ENCODE measurements around the gene EIF2S1.
"Not testable (repeated sequence)": the region's sequence is repeated elsewhere in the genome, so short reads cannot be mapped to it uniquely, and the experiment has no call there.

The EIF2S1 gene

DNA sequence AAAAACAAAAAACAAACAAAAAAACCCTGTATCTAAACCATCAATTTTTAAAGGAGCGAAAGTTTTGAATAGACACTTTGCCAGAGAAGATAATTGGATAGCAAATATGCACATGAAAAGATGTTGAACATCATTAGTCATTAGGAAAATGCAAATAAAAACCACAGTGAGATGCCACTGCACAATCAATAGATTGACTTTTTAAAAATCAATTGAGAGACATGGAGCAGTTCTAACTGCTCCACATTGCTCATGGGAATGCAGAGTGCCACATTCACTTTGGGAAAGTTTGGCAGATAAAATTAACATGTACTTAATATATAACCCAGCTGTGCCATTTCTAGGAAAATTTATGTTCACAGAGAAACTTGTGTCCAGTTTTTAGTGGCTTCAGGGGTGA is 12.7 kb downstream of the EIF2S1 start:
- no peak for DNase-seq

DNA sequence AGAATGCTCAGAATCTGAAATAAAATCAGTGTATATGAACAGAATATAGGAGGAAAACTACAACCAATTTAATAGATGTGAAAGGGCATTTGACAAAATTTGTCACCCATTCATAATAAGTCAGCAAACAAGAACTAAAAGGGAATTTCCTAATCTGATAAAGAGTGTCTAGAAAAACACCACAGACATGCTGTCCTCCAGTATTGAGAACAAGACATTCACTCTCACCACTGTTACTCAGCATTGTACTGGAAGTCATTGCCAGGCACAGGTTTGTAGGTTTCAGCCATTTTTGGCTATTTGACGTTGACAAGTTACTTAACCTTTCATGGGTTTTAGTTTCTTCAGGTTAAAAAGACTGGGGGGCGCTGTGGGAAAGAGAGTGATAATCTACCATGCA is 13.2 kb downstream of the EIF2S1 start:
- peak in 1 of 5 donors; percentile 10 for DNase-seq

GRCh38 chr14:67377916-67378315 is 17.8 kb downstream of the EIF2S1 start:
- DNase-seq, result no peak

- DNase-seq, result no peak
Measured at GRCh38 chr14:67385120-67385519, 25.0 kb downstream of the EIF2S1 start.

DNA sequence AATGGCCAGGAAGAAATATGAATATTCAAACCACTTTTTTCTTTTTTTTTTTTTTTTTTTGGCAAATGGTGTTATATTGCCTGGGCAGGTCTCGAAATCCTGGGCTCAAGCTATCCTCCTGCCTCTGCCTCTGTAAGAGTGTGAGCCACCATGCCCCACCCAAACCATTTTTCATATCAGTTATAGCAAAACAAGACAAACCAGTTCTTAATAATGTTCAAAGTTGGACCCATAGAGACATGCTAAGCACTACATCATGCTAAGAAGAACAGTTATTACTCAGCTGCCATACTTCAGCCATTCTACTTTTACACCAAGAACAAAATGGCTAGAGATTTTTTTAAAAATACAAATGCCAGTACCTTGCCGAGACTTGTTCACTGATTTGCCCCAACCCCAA is 25.5 kb downstream of the EIF2S1 start:
- no peak for DNase-seq

GRCh38 chr14:67387195-67387594 is 27.1 kb downstream of the EIF2S1 start:
- no peak for DNase-seq

GRCh38 chr14:67389275-67389674 is 29.1 kb downstream of the EIF2S1 start:
- no peak for DNase-seq

DNA sequence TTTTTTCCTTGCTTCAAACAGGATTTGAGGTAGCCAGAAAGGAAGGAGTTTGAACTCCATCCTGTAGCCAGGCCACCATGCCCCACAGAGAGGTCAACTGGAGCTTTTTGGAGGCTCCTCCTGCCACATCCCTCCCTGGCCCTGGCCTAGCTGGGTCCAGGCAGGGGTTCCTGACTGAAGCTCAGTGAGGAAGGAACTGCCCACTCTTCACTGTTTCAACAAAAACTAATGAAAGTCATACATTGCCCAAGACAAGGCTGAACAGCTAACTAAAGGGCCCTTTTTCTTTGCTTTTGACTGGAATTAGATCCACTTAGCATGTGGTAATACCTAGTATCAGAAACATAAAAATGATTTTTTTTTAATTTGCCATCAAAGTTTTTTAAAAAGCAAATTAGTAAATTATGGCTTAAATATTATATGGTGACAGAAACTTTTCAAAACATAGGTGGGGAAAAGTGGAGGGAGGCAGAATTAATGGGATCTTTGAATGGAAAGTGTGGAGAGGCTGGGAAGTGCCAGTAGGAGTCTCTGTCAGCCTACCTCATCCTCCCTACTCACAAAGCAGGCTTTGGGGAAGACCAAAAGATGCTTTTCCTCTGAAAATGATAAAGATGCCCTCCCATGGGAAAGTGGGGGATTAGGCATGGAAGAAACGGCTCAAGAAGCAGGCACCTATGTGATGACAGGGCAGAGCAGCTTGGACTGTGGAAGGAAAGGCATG is 29.8 kb downstream of the EIF2S1 start:
- no peak for DNase-seq

GRCh38 chr14:67391268-67391667 is 31.1 kb downstream of the EIF2S1 start:
- DNase-seq, result no peak

DNA sequence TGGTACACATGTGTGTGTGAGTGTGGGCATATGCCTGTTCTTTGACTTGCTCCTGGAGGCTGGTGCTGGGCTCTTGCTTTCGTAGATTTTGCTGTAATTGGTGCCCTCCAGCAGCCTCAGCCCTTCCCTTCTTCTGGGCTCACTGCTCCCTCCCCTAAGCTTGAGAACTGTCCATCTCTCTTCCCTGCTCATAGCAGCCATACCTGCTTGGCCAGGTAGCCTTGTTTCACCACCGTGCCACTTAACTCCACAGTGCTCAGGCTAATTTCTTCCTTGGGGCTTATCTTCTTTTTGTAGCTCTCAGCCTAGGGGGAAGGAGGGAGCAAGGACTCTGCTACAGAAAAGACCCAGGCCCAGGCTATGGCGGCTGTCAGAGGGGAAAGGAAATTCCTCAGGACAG is 32.0 kb downstream of the EIF2S1 start:
- DNase-seq, result no peak

GRCh38 chr14:67392800-67393199 is 32.7 kb downstream of the EIF2S1 start:
- no peak for DNase-seq

GRCh38 chr14:67393689-67394088 is 33.6 kb downstream of the EIF2S1 start:
- no peak for DNase-seq

- no peak for DNase-seq
Measured at GRCh38 chr14:67395086-67395875, 35.2 kb downstream of the EIF2S1 start.

DNA sequence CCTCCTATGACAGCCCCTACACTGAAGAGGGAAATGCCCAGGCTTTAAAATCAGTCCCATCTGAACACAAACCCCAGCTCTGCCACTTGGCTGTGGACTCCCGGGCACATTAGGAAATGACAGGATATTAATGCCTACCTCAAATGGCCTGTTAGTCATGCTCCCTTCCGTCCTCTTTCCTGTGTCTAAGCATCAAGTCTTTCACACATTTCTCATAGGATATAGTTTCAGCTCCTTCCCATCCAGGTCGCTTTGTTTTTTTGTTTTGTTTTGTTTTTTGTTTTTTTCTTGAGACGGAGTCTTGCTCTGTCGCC is 35.7 kb downstream of the EIF2S1 start:
- DNase-seq, result no peak

GRCh38 chr14:67396381-67396970 is 36.3 kb downstream of the EIF2S1 start:
- DNase-seq, result no peak

GRCh38 chr14:67397536-67397935 is 37.4 kb downstream of the EIF2S1 start:
- no peak for DNase-seq

- DNase-seq, result no peak
Measured at GRCh38 chr14:67400434-67400833, 40.3 kb downstream of the EIF2S1 start.

- DNase-seq, result no peak
Measured at GRCh38 chr14:67405771-67406170, 45.6 kb downstream of the EIF2S1 start.

GRCh38 chr14:67408122-67408801 is 48.1 kb downstream of the EIF2S1 start:
- DNase-seq, result not testable (repeated sequence)

GRCh38 chr14:67409461-67409860 is 49.3 kb downstream of the EIF2S1 start:
- DNase-seq, result no peak

- DNase-seq, result no peak
Measured at GRCh38 chr14:67410313-67410712, 50.2 kb downstream of the EIF2S1 start.

GRCh38 chr14:67411370-67411769 is 51.2 kb downstream of the EIF2S1 start:
- no peak for DNase-seq

DNA sequence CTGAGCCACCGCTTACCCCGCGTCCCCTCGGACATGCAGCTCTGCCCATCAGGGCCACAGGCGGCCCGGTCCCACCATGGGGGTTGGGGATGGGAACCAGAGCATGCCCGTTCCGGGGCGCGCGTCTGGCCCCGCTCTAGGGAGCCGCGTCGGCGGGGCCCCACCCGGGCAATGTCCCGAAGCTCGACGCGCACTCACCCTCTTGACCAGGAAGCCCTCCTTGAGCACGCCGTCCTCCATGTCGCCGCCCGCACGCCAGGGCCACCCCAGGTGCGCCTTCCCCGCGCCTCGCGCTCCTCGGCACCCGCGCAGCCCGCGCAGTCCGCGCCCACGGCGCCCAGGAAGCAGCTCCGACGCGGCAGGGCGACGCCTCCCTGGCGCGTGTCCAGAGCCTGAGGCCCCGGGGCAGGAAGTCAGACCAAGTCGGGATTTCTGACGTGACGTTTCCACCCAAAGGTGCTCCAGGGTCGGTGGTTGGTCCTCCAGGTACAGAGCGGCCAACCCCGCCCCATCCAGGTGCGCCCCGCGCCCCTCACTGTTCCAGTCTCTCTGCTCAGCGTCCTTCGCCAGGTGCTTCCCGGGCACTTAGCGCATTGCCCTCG is 51.8 kb downstream of the EIF2S1 start, which contains the start of gene PLEK2:
Gene PLEK2 (minus strand): TSS at position 346 of the 602 bp plus-strand sequence. CDS start 106 bp downstream, at position 240.
- peak; percentile 26 to 46 (median 33) for DNase-seq

All from T-helper 1 cell (primary cell).